ENCODE results near the gene DBN1.

- TF ChIP-seq POLR2A (IDR thresholded peaks at IDR 0.05) (no peak), CTCF (IDR thresholded peaks at IDR 0.05) (no peak)
Measured at GRCh38 chr5:177507596-177508220, 34.3 kb upstream of the DBN1 start.
